GM12864 (cell line): ENCODE measurements around the gene SLC11A1.
A peak's percentile ranks its signal among the peaks of the same experiment; 100 is the strongest.

ENCODE experiments used
- DNase-seq: peaks from one replicate; pipeline ENCODE4 v3.0.0-alpha.2; 2011; ENCODE audit warnings: low read depth
- H3K4me3 ChIP-seq: 2 replicates; pipeline ENCODE4 v1.5.1; 2011; ENCODE audit warnings: mild to moderate bottlenecking, low read depth, low read length, control low read depth
- TF ChIP-seq, protein P1 (sequence below): IDR thresholded peaks from 2 replicates; pipeline ENCODE4 v1.5.1; 2011; ENCODE audit warnings: low read depth, mild to moderate bottlenecking, moderate library complexity, low read length, control low read depth, inconsistent platforms; ENCODE audit errors: missing control alignments

The SLC11A1 gene

GRCh38 chr2:218395826-218396687 lies 14.0 kb downstream of the SLC11A1 start:
- peak; percentile 95 for DNase-seq
- TF ChIP-seq, protein P1, sequence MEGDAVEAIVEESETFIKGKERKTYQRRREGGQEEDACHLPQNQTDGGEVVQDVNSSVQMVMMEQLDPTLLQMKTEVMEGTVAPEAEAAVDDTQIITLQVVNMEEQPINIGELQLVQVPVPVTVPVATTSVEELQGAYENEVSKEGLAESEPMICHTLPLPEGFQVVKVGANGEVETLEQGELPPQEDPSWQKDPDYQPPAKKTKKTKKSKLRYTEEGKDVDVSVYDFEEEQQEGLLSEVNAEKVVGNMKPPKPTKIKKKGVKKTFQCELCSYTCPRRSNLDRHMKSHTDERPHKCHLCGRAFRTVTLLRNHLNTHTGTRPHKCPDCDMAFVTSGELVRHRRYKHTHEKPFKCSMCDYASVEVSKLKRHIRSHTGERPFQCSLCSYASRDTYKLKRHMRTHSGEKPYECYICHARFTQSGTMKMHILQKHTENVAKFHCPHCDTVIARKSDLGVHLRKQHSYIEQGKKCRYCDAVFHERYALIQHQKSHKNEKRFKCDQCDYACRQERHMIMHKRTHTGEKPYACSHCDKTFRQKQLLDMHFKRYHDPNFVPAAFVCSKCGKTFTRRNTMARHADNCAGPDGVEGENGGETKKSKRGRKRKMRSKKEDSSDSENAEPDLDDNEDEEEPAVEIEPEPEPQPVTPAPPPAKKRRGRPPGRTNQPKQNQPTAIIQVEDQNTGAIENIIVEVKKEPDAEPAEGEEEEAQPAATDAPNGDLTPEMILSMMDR = peak; percentile 77
- peak overlapping the region; percentile 83 for H3K4me3 ChIP-seq

DNA sequence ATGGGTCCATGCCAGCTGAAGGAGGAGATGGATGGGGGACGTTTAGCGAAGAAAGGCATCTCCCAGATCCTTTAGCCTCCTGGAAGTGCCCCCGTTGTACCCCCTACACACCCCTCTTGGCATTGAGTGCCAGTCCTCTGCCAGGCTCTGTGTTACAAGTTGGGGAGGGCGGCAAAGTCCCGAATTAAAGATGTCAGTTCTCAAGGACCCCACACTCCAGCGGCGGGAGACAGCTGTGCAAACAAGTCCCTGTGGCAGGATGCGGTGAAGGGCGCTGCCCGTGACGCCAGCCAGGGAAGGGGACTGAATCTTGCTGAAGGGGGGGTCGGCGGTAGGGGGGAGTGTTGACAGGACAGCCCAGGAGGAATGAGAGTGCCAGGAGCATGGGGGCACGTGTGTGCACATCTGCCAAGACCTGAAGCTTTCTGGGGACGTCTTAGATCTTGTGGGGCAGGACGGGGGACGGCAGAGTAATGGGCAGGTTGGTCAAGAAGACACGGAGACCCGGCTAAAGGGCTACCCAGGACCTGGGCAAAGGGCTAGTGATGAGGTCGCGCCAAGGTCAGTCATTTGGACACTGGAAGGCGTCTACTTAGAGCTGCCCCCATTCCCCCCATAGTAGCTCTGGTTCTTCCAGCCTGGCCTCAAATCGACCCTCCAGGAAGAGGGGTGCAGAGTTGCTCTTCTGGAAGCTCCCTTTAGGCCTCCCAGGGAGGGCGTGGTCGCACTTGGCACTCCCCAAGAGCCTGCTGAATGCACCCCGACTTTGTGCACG lies 14.8 kb downstream of the SLC11A1 start:
- peak overlapping the region; percentile 83 for H3K4me3 ChIP-seq
- TF ChIP-seq, protein P1 = no peak
- DNase-seq = no peak

- DNase-seq = no peak
- TF ChIP-seq, protein P1 = no peak
- H3K4me3 ChIP-seq = peak overlapping the region; percentile 83
These were observed 15.4 kb downstream of the SLC11A1 start for GRCh38 chr2:218397463-218397819.

- DNase-seq = no peak
- TF ChIP-seq, protein P1 = peak; percentile 1
- peak overlapping the region; percentile 83 for H3K4me3 ChIP-seq
These were observed 15.9 kb downstream of the SLC11A1 start for GRCh38 chr2:218397820-218398436.

GRCh38 chr2:218398437-218399390 lies 16.6 kb downstream of the SLC11A1 start:
- peak overlapping the region; percentile 83 for H3K4me3 ChIP-seq
- TF ChIP-seq, protein P1 = no peak
- no peak for DNase-seq
